HepG2 (cell line): Measurements from ENCODE around the gene ATN1. TPM values are rescaled to one million over a fixed set of nuclear protein-coding genes. Genes with fewer than 3 reads are reported as not detected.

Experiments used
- ATF7-NPFF ChIP-seq: sonication (generic); formaldehyde crosslinking; IDR thresholded peaks from 2 replicates; pipeline ENCODE4 v1.8.1; 2023; ENCODE audit warnings: mild to moderate bottlenecking, low read depth, missing genetic modification reagents, moderate library complexity
- HNRNPLL ChIP-seq: fragments of 200-400 bp; formaldehyde crosslinking; IDR thresholded peaks from 2 replicates; pipeline ENCODE4 v1.6.1; 2017; ENCODE audit warnings: mild to moderate bottlenecking, low read depth, low read length; ENCODE audit not compliant: poor library complexity, severe bottlenecking
- NFRKB ChIP-seq: fragments of 450-650 bp; IDR thresholded peaks from 2 replicates; pipeline ENCODE4 v1.6.1; 2017
- RFXAP ChIP-seq: sonication (generic); formaldehyde crosslinking; IDR thresholded peaks from 2 replicates; pipeline ENCODE4 v1.4.0; 2020; ENCODE audit warnings: missing genetic modification reagents, borderline replicate concordance
- ZC3H4 ChIP-seq: sonication (generic); formaldehyde crosslinking; IDR thresholded peaks from 2 replicates; pipeline ENCODE4 v1.4.0; 2020; ENCODE audit warnings: missing genetic modification reagents, borderline replicate concordance
- ZFAT ChIP-seq: sonication (generic); formaldehyde crosslinking; conservative IDR thresholded peaks from 2 replicates; pipeline ENCODE4 v1.8.1; 2023; ENCODE audit warnings: missing genetic modification reagents, inconsistent platforms
- ZNF205 ChIP-seq: IDR thresholded peaks from 2 replicates; pipeline ENCODE4 v1.6.1; 2018; ENCODE audit warnings: missing biosample characterization, missing genetic modification reagents
- ZNF296 ChIP-seq: sonication (generic); formaldehyde crosslinking; conservative IDR thresholded peaks from 2 replicates; pipeline ENCODE4 v1.5.0; 2020; ENCODE audit warnings: mild to moderate bottlenecking, missing genetic modification reagents
- ZNF30 ChIP-seq: sonication (generic); formaldehyde crosslinking; IDR thresholded peaks from 2 replicates; pipeline ENCODE4 v1.5.0; 2020; ENCODE audit warnings: mild to moderate bottlenecking, missing genetic modification reagents
- ZNF432 ChIP-seq: sonication (generic); formaldehyde crosslinking; IDR thresholded peaks from 2 replicates; pipeline ENCODE4 v1.5.0; 2020; ENCODE audit warnings: missing genetic modification reagents, mild to moderate bottlenecking, borderline replicate concordance
- ZNF451 ChIP-seq: sonication (generic); formaldehyde crosslinking; IDR thresholded peaks from 2 replicates; pipeline ENCODE4 v1.5.0; 2020; ENCODE audit warnings: mild to moderate bottlenecking, missing genetic modification reagents
- polyA plus RNA-seq, 8 experiments: library from polyadenylated mRNA; depleted of rRNA in 3 of 8; stranded (reverse) in 7 of 8; unstranded in 1 of 8; fragments of >200 nt; fragmentation: Illumina TruSeq in 4 of 8; extraction: Trizol in 4 of 8; gene quantifications; 2 replicates each; pipeline versions ENCODE4 v1.2.1 to v1.2.3, GENCODE V29; 2011 to 2016; ENCODE audit warnings: low read depth in 4 of 8, missing spikeins in 1 of 8, mixed read lengths in 1 of 8; ENCODE audit not compliant: insufficient read depth in 1 of 8
- total RNA-seq, 5 experiments: library from RNA; depleted of rRNA; stranded (reverse); fragments of >200 nt; fragmentation: Illumina TruSeq; extraction: Trizol; gene quantifications; 2 replicates each; pipeline ENCODE4 v1.2.3, GENCODE V29; 2016; ENCODE audit warnings: low read depth in 1 of 5
- TF ChIP-seq, protein P1 (sequence below): IDR thresholded peaks from 2 replicates; pipeline ENCODE4 v1.4.0; 2020; ENCODE audit warnings: mild to moderate bottlenecking, missing genetic modification reagents
- TF ChIP-seq, protein P2 (sequence below): sonication (generic); formaldehyde crosslinking; IDR thresholded peaks from 2 replicates; pipeline ENCODE4 v1.4.0; 2020; ENCODE audit warnings: missing genetic modification reagents
- TF ChIP-seq, protein P3 (sequence below): IDR thresholded peaks from 2 replicates; pipeline ENCODE4 v1.6.1; 2016; ENCODE audit warnings: low read depth
- TF ChIP-seq, protein P4 (sequence below): sonication (generic); formaldehyde crosslinking; conservative IDR thresholded peaks from 2 replicates; pipeline ENCODE4 v1.8.0; 2022; ENCODE audit warnings: mild to moderate bottlenecking, moderate library complexity, missing genetic modification reagents
- TF ChIP-seq, protein P5 (sequence below): sonication (generic); formaldehyde crosslinking; IDR thresholded peaks from 2 replicates; pipeline ENCODE4 v1.4.0; 2020; ENCODE audit warnings: mild to moderate bottlenecking, low read depth, missing genetic modification reagents
- TF ChIP-seq, protein P6 (sequence below): sonication (generic); formaldehyde crosslinking; IDR thresholded peaks from 2 replicates; pipeline ENCODE4 v1.8.0; 2022; ENCODE audit warnings: missing genetic modification reagents, mild to moderate bottlenecking, inconsistent platforms, borderline replicate concordance

ATN1 gene
- total and polyA plus RNA-seq, 2 of the 13 experiments (the other 11 are each of a cell fraction or from before 2014, with no cell fraction given) = 2.1 to 8.6 TPM

DNA sequence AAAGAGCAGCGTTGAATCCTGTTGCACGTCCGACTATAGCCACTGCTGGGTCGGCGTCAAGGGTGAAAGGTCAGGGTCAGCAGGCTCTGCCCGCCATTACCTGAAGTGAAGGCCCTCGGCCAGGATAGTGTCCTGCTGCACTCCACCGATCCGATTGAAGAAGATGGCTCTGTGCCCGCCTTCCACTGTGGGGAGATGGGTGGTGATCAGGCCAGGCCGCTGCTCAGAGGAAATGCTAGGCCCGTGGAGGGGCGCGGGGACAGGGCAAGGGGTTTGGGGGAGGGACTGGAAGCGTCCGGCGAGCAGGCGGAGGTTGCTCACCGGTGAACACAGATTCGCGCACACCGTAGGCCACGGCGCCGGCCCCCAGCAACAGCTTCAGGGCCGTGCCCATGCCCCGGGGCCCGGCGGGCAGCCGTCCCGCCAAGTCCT lies 42.4 kb downstream of the ATN1 start (continued):
- TF ChIP-seq, protein P1, sequence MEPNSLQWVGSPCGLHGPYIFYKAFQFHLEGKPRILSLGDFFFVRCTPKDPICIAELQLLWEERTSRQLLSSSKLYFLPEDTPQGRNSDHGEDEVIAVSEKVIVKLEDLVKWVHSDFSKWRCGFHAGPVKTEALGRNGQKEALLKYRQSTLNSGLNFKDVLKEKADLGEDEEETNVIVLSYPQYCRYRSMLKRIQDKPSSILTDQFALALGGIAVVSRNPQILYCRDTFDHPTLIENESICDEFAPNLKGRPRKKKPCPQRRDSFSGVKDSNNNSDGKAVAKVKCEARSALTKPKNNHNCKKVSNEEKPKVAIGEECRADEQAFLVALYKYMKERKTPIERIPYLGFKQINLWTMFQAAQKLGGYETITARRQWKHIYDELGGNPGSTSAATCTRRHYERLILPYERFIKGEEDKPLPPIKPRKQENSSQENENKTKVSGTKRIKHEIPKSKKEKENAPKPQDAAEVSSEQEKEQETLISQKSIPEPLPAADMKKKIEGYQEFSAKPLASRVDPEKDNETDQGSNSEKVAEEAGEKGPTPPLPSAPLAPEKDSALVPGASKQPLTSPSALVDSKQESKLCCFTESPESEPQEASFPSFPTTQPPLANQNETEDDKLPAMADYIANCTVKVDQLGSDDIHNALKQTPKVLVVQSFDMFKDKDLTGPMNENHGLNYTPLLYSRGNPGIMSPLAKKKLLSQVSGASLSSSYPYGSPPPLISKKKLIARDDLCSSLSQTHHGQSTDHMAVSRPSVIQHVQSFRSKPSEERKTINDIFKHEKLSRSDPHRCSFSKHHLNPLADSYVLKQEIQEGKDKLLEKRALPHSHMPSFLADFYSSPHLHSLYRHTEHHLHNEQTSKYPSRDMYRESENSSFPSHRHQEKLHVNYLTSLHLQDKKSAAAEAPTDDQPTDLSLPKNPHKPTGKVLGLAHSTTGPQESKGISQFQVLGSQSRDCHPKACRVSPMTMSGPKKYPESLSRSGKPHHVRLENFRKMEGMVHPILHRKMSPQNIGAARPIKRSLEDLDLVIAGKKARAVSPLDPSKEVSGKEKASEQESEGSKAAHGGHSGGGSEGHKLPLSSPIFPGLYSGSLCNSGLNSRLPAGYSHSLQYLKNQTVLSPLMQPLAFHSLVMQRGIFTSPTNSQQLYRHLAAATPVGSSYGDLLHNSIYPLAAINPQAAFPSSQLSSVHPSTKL (CRISPR knock-in tag) = no peak
- TF ChIP-seq, protein P2, sequence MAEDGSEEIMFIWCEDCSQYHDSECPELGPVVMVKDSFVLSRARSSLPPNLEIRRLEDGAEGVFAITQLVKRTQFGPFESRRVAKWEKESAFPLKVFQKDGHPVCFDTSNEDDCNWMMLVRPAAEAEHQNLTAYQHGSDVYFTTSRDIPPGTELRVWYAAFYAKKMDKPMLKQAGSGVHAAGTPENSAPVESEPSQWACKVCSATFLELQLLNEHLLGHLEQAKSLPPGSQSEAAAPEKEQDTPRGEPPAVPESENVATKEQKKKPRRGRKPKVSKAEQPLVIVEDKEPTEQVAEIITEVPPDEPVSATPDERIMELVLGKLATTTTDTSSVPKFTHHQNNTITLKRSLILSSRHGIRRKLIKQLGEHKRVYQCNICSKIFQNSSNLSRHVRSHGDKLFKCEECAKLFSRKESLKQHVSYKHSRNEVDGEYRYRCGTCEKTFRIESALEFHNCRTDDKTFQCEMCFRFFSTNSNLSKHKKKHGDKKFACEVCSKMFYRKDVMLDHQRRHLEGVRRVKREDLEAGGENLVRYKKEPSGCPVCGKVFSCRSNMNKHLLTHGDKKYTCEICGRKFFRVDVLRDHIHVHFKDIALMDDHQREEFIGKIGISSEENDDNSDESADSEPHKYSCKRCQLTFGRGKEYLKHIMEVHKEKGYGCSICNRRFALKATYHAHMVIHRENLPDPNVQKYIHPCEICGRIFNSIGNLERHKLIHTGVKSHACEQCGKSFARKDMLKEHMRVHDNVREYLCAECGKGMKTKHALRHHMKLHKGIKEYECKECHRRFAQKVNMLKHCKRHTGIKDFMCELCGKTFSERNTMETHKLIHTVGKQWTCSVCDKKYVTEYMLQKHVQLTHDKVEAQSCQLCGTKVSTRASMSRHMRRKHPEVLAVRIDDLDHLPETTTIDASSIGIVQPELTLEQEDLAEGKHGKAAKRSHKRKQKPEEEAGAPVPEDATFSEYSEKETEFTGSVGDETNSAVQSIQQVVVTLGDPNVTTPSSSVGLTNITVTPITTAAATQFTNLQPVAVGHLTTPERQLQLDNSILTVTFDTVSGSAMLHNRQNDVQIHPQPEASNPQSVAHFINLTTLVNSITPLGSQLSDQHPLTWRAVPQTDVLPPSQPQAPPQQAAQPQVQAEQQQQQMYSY = no peak
- TF ChIP-seq ZC3H4 (CRISPR knock-in tag) (peak; percentile 92), ATF7-NPFF (no peak), ZNF205 (CRISPR knock-in tag) (no peak), ZNF30 (CRISPR knock-in tag) (no peak), HNRNPLL (no peak), ZNF296 (no peak; the same call in 1 of the 2 replicates), NFRKB (no peak), ZNF451 (CRISPR knock-in tag) (no peak), ZFAT (CRISPR knock-in tag) (no peak), ZNF432 (peak; percentile 69; the same call in 1 of the 2 replicates), RFXAP (CRISPR knock-in tag) (no peak)
- TF ChIP-seq, protein P3, sequence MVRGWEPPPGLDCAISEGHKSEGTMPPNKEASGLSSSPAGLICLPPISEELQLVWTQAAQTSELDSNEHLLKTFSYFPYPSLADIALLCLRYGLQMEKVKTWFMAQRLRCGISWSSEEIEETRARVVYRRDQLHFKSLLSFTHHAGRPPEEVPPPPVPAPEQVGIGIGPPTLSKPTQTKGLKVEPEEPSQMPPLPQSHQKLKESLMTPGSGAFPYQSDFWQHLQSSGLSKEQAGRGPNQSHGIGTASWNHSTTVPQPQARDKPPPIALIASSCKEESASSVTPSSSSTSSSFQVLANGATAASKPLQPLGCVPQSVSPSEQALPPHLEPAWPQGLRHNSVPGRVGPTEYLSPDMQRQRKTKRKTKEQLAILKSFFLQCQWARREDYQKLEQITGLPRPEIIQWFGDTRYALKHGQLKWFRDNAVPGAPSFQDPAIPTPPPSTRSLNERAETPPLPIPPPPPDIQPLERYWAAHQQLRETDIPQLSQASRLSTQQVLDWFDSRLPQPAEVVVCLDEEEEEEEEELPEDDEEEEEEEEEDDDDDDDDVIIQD (CRISPR knock-in tag) = no peak
- TF ChIP-seq, protein P4, sequence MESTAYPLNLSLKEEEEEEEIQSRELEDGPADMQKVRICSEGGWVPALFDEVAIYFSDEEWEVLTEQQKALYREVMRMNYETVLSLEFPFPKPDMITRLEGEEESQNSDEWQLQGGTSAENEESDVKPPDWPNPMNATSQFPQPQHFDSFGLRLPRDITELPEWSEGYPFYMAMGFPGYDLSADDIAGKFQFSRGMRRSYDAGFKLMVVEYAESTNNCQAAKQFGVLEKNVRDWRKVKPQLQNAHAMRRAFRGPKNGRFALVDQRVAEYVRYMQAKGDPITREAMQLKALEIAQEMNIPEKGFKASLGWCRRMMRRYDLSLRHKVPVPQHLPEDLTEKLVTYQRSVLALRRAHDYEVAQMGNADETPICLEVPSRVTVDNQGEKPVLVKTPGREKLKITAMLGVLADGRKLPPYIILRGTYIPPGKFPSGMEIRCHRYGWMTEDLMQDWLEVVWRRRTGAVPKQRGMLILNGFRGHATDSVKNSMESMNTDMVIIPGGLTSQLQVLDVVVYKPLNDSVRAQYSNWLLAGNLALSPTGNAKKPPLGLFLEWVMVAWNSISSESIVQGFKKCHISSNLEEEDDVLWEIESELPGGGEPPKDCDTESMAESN (CRISPR knock-in tag) = no peak
- TF ChIP-seq, protein P5, sequence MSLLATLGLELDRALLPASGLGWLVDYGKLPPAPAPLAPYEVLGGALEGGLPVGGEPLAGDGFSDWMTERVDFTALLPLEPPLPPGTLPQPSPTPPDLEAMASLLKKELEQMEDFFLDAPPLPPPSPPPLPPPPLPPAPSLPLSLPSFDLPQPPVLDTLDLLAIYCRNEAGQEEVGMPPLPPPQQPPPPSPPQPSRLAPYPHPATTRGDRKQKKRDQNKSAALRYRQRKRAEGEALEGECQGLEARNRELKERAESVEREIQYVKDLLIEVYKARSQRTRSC (CRISPR knock-in tag) = 0 out of 2 replicates have a peak, but pooled peaks have one; percentile 51
- TF ChIP-seq, protein P6, sequence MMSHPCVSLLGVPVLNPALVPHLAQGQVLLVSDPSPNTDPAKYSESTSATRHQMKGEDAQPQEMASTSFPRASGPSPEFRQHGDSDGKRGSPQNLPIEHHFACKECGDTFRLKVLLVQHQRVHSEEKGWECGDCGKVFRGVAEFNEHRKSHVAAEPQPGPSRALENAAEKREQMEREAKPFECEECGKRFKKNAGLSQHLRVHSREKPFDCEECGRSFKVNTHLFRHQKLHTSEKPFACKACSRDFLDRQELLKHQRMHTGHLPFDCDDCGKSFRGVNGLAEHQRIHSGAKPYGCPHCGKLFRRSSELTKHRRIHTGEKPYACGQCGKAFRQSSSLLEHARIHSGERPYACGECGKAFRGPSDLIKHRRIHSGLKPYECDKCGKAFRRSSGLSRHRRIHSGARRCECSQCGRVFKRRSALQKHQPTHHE (CRISPR knock-in tag) = no peak
